HT1080 (cell line): ENCODE results near the gene NSMF. TPM values are rescaled to one million over a fixed set of nuclear protein-coding genes. Genes with fewer than 3 reads are reported as not detected.
"Not testable (repeated sequence)": the region's sequence is repeated elsewhere in the genome, so short reads cannot be mapped to it uniquely, and the experiment has no call there.

Experiments used
- DNase-seq: peaks from one replicate; pipeline ENCODE4 v3.0.0-alpha.2; 2015; ENCODE audit warnings: low read depth
- total RNA-seq: library from RNA; depleted of rRNA; stranded (reverse); fragments of >200 nt; shearing (Covaris generic); gene quantifications from 2 replicates; pipeline ENCODE4 v1.2.3, GENCODE V29; 2014

Gene NSMF
- total RNA-seq, 1 experiment from 2014 or later: 40.0 TPM

DNA sequence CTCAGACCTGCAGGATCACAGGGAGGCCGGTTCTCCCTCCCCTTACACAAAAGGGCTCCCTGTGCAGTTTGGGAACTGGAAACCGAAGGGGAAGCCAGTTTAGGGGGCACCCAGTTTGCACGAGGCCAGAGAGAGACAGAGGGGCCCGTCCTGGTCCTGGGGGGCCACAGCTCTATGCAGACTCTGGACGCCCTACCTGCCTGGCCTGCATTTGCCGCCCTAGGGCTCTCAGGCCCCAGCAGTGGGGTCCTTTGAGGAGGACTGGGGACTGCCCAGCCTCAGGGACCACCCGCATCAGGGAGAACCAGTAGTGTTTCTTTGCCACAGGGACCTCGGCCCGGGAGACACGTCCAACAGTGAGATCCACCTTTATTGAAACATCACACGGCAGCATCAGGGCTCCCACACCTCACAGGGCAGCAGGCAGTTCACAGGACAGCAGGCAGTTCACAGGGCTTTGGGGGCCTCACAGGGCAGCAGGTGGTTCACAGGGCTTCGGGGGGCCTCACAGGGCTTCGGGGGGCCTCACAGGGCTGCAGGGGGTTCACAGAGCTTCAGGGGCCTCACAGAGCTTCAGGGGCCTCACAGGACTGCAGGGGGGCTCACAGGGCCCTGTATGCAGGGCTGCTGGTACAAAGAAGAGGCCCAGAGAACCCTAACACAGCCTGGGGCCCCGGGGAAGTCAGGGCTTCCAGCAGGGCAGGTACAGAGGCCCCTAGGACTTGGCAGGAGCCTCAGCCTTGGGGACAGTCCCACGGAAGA, 648 bp upstream of the NSMF start:
- DNase-seq: no peak

DNA sequence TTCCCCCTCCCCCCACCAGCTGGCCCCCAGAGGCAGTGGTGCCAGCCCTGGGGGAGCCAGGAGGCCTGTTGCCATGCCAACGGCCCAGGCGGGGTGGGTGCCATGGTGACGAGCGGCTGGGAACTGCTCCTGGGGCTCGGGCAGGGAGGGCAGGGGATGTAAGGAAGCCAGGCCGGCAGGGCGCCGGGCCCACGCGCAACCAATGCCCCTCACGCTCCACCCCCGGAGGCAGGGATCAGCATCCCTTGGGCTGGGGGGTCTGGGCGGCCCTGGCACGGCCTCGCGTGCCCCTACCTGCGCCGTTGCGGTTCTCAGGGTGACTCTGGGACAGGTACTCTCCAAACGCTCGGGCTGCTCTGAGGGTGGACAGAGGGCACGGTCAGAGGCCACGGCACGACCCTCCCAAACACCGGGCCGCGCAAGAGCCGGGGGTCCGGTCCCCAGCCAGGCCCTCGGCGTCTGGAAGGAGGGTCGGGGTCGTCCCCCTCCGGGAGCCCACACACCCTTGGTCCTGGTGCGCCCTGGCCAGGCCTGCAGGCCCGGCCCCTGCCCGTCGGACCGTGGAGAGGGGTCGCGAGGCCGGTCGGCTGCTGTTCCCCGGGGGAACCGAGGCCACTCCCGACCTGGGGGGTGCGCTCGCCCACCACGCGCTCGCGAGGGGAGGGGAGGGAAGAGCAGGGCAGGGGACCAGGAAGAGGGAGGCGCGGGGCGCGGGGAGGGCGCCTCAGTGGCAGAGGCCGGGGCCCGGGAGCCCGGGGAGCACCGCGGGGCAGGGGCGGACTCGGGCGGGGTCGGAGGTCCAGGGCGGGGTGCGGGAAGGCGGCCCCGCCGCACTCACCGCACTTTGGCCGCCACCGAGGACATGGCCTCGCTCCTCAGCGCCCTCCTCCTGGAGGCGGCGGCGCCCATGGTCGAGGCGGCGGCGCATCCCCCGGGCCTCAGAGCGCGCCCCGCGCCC, 661 bp downstream of the NSMF start:
- no peak for DNase-seq

GRCh38 chr9:137457406-137458193, 1.5 kb downstream of the NSMF start:
- DNase-seq: no peak

- DNase-seq: no peak
Measured at GRCh38 chr9:137456864-137457405, 2.2 kb downstream of the NSMF start.

DNA sequence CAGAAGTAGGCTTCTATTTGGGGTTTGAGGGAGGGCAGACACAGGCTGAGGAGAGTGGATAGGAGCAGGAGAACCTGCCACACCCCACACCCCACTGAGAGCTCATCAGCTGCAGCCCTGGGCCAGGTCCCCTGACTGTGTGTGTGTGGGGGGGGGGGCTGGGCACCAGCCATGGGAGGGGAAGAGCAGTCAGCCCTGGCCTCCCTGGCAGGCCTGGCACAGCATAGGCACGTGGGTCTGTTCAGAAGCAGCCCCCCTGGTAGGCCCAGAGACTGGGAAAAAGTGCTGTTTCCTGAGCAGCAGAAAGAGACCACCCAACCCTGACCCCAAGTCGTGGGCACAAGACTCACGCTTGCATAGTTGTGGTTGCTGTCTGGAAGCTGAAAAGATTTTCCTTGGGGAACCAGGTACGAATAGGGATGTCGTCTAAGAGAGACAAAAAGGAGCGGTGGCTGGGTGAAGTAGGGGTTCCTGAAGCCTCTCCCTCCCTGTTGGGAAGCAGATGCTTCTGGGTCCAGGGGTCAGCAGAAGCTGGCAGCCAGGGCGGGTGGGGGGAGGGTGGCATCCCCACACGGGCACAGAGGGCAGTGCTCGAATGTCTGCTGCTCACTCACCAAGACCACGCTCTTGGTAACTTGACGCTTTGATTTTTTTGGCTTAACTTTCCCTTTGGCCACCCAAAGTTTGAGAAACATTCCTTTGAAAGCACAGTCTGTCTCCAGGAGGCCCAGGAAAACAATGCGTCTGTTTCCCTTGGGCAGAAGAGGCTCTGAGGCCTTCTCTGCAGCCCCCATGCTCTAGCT, 2.9 kb downstream of the NSMF start:
- DNase-seq: no peak

- no peak for DNase-seq
Measured at GRCh38 chr9:137455359-137455991, 3.7 kb downstream of the NSMF start.

GRCh38 chr9:137454597-137455358, 4.4 kb downstream of the NSMF start:
- DNase-seq: no peak

- DNase-seq: no peak
Measured at GRCh38 chr9:137454145-137454596, 5.0 kb downstream of the NSMF start.

GRCh38 chr9:137453643-137454081, 5.5 kb downstream of the NSMF start:
- DNase-seq: no peak

DNA sequence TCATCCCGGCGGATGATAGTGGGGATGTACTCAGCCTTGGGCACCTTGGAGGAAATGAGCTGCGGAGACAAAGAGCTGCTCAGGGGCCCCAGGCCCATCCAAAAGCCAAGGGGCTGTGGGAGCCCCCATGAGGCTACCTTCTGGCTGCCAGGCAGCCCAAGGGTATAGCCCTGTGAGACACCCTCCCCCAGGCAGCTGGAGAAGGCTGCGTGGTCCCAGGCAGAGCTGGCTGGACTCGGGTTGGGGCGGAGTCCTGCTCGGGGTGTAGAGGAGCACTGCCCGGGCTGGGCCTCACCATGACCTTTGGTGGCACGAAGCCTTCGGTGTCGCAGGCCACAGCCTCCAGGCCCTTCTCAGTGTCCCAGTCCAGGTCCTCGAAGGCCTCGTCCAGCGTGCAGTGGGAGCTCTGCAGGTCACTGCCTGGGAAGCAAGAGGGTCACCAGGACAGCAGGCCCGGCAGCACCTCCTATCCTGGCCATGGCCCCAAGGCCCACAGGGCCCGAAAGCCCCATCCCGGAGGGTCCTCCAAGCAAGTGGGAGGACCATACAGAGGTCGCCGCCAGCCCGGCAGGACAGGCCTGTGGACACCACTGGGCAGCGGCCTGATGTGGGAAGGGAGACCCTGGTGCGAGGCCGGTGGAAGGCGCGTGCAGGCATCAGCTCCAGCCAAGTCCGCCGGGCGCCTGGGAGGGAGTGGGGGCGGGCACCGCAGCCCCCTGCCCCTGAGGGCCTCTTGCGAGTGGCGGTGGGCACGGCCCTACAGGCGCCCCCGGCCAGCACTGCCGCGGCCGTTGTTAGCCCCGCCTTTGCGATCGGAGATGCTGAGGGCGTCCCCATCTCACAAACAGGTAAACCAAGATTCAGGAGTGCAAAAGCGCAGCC, 6.1 kb downstream of the NSMF start:
- DNase-seq: no peak

DNA sequence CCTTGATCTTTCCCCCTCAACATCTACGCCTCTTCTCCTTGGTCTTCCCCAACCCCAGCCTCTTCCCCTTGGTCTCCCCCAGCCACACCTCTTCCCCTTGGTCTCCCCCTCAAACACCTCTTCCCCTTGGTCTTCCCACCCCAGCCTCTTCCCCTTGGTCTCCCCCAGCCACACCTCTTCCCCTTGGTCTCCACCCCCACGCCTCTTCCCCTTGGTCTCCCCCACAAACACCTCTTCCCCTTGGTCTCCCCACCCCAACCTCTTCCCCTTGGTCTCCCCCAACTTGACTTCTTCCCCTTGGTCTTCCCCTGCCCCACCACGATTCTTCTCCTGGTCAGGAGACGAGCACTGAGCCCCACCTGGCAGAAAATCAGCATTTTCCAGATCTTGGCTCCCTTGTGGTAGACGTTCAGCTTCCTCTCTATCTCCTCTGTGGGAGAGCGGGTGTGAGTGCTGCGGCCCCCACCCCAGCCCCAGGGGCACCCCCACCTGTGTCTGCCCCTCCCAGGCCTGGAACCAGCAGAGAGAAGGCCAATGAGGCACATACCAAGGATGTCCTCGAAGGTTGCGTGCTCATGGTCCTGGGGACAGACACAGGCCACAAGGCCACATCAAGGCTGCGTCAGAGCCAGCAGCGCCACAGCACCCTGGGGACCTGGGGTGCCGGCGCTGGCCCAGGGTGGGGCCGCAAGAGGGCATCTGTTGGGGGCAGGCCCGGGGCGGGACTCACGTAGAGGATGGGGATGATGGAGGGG, 7.0 kb downstream of the NSMF start:
- no peak for DNase-seq

GRCh38 chr9:137451264-137452005, 7.7 kb downstream of the NSMF start:
- DNase-seq: not testable (repeated sequence)

- DNase-seq: not testable (repeated sequence)
Measured at GRCh38 chr9:137450539-137451222, 8.5 kb downstream of the NSMF start.

DNA sequence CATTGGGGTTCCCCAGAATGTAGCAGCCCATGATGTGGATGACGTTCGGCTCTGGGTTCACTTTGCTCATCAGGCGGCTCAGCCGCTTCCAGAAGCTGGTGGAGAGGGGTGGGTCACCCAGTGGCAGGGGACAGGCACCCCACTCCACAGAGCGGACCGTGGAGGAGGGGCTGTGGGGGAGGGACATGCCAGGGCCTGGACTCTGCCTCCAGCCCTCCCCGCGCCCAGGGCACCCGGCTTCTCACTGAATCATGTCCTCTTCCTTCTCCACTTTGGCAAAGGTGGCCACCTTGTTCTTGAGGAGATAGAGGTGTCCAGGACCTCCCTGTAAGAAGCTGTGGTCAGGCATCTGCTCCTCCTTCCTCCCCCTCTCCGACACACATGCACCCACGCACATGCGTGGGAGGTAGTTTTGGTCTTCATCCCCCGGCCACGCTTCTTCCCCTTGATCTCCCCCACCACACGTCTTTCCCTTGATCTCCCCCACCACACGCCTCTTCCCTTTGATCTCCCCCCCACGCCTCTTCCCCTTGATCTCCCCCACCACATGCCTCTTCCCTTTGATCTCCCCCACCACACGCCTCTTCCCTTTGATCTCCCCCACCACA, 9.1 kb downstream of the NSMF start:
- no peak for DNase-seq

DNA sequence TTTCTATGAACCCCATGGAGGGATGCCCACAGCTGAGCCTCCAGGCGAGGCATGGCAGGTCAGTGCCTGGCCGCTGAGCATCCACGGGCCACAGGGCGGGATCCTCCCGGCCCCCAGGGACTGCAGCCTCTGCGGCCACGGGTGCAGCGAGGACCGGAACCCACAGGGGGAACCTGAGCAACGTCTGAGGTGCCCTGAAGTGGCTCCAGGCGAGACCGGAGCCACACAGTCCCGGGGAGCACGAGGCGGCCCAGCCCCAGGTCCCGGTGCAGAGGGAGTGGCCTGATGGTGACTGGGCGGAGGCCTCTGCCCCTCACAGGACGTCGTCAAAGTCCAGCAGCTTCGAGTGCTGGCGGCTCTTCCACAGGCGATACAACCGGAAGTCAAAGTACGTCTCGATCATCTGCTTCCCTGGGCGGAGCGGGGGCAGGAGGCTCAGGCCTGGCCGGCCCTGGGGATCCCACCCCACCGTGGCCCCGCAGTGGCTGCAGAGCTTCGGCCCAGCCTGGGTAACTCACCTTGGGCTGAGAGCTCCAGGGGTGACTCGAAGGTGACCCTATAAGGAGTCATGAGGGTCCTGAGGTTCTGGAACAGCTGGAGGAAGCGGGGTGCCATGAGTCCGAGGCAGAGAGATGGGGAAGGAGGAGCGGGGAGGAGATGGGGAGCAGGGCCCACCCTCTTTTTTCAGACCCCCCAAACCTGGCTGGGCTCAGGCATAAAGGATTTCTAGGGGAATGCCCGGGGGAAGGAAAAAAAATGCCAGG, 9.9 kb downstream of the NSMF start:
- DNase-seq: no peak
